Measurements from ENCODE around the gene LZIC. TPM values are rescaled to one million over a fixed set of nuclear protein-coding genes. Genes with fewer than 3 reads are reported as not detected.

LZIC gene
- total RNA-seq, 4 donors from 2014 or later = 21.4 to 24.7 (median 23.0) TPM

DNA sequence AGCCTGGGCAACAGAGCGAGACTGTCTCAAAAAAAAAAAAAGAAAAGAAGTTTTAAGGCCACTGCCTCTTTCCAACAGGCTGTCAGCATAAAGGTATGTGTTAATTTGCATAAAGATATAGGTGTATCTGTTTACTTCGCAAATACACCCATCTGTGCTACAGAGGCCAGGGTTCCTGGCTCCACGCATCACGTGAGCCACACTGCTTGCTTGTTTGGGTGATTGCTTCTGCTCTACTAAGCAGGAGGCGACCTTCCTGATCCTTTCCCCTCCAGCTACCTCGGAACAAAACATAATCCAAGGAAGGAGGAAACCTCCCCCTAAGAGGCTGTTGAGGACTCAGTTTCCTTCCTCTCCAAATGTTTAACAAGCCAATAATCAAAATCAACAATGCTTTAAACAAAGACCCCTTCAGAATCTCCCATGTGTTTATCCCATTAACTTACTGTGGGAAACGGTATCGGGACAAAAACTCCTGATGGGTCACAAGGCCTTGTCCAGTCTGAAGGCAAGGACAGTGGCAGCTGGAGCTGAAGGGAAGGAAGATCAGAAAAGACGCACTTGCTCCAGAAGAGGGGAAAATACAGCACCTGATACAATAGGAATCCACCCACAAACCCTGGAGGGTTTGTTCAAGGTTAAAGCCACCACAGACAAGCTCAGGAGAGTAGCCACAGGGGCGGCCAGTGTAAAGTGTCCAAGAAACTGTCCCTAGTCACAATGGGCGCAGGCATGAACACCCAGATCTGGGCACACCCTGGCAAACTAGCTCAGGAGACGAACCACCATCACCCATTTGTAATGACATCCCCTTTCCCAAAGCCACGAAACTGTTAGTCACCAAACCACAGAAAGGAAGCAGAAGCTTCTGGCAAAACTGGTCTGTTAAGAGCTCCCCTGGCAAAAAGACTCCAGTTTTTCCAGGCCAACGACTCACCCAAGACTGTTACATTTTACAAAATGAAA is 50.3 kb downstream of the LZIC start:
- Histone ChIP-seq H3K9me3 (no peaks in the 10 kb centered on the region), H3K4me1 (peaks cover 36 to 81% (median 51%) of the 10 kb centered on the region in 3 donors), H3K27me3 (no peaks in the 10 kb centered on the region), H3K27ac (peak overlapping the region; percentile 84 to 95 (median 91)), H3K36me3 (peaks cover 0 to 16% (median 0%) of the 10 kb centered on the region in 3 donors), H3K4me3 (peak overlapping the region; percentile 3 to 34 (median 16))
- 40 to 52% methylated on average over 11 to 14 of the region's 14 CpGs for WGBS, 2 donors
- intact Hi-C loops (cut with DNase I) = no loop called here
- TF ChIP-seq POLR2A (IDR thresholded peaks at IDR 0.05) = peak in 1 of 4 donors; percentile 7
- TF ChIP-seq, protein P1, sequence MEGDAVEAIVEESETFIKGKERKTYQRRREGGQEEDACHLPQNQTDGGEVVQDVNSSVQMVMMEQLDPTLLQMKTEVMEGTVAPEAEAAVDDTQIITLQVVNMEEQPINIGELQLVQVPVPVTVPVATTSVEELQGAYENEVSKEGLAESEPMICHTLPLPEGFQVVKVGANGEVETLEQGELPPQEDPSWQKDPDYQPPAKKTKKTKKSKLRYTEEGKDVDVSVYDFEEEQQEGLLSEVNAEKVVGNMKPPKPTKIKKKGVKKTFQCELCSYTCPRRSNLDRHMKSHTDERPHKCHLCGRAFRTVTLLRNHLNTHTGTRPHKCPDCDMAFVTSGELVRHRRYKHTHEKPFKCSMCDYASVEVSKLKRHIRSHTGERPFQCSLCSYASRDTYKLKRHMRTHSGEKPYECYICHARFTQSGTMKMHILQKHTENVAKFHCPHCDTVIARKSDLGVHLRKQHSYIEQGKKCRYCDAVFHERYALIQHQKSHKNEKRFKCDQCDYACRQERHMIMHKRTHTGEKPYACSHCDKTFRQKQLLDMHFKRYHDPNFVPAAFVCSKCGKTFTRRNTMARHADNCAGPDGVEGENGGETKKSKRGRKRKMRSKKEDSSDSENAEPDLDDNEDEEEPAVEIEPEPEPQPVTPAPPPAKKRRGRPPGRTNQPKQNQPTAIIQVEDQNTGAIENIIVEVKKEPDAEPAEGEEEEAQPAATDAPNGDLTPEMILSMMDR (IDR thresholded peaks at IDR 0.05) = no peak
- DNase-seq = no peak

DNA sequence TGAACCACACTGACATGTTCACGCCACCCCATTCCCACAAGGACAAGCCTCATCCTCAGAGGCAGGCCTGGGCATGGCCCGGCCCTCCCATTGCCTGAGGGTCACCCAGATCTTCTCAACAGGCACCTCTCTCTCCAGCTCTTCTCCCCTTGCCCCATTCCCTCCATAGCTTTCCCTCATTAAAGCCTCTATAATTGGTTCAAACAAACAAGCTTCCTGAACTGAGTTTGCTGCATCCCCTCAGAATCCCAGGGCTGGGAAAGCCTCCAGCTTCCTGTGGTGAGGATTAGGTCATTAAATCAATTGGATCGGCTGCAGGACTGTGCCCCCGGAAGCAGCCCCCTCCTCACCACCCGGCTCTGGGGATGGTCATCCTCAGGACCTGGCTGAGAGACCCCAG is 52.0 kb downstream of the LZIC start:
- intact Hi-C loops (cut with DNase I) = no loop called here
- Histone ChIP-seq H3K27ac (peak overlapping the region; percentile 82 to 95 (median 91)), H3K9me3 (no peaks in the 10 kb centered on the region), H3K4me3 (peak overlapping the region in 3 of 4 donors; percentile 8 to 9 (median 8)), H3K27me3 (no peaks in the 10 kb centered on the region), H3K36me3 (peaks cover 0 to 31% (median 0%) of the 10 kb centered on the region in 3 donors), H3K4me1 (peaks cover 36 to 94% (median 51%) of the 10 kb centered on the region in 3 donors)
- no peak for TF ChIP-seq POLR2A (IDR thresholded peaks at IDR 0.05)
- TF ChIP-seq, protein P1 (IDR thresholded peaks at IDR 0.05) = no peak
- no peak for DNase-seq
- 14 to 58% methylated on average over 2 to 5 of the region's 5 CpGs for WGBS, 2 donors

DNA sequence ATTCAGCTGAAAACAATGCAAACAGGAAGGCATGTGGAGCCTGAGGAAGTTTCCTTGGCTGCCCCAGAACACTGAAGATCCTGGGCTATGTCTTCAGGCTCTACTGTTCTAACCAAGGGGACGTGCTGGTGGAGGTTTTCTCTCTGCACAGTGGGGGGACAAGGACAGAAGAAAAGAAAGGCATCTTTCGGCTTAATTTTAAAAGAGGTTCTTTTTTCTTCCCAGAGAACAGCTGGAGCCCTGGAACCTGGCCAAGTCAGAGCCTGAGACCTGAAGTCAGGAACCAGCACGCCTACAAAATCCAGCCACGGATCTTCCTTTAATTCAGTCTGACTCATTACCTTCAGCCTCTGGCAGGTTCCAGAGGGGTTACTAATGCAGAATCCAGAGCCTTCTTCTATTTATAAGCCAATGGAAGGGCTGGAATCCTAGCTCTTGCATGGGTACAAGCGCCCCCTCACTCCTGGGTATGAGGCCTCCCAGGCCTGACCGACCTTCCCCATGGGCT is 52.9 kb downstream of the LZIC start:
- H3K4me3 ChIP-seq = no peak overlapping the region
- peaks cover 36 to 95% (median 51%) of the 10 kb centered on the region in 3 donors for H3K4me1 ChIP-seq
- 7 to 28% methylated on average over 4 to 5 of the region's 6 CpGs for WGBS, 2 donors
- no peaks in the 10 kb centered on the region for H3K27me3 ChIP-seq
- intact Hi-C loops (cut with DNase I) = no loop called here
- peak overlapping the region; percentile 82 to 95 (median 91) for H3K27ac ChIP-seq
- no peaks in the 10 kb centered on the region for H3K9me3 ChIP-seq
- TF ChIP-seq POLR2A (IDR thresholded peaks at IDR 0.05) = no peak
- TF ChIP-seq, protein P1 (IDR thresholded peaks at IDR 0.05) = no peak
- H3K36me3 ChIP-seq = peaks cover 0 to 38% (median 0%) of the 10 kb centered on the region in 3 donors
- no peak for DNase-seq

DNA sequence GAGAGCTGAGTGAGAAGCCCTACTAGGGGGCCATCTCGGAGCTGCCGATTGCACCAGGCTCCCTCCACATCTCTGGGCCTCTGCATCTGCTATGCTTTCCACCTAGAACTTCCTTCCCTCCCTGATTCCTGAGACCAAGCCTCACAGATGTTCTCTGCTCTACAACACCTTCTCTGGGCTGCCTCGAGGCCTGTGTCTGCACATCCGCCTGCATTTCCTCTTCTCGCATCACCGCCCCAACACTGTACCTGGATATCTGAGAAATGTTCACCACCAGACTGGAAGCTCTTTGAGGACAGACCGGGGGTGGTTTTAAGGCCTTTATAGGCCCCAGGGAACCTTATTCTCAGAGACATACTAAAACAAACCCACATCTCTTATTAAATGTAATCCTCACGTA is 53.8 kb downstream of the LZIC start:
- H3K27me3 ChIP-seq = no peaks in the 10 kb centered on the region
- H3K27ac ChIP-seq = peak overlapping the region; percentile 82 to 95 (median 91)
- intact Hi-C loops (cut with DNase I) = no loop called here
- peaks cover 0 to 47% (median 0%) of the 10 kb centered on the region in 3 donors for H3K36me3 ChIP-seq
- H3K9me3 ChIP-seq = no peaks in the 10 kb centered on the region
- no peak for TF ChIP-seq POLR2A (IDR thresholded peaks at IDR 0.05)
- TF ChIP-seq, protein P1 (IDR thresholded peaks at IDR 0.05) = no peak
- no peak for DNase-seq
- peaks cover 35 to 94% (median 51%) of the 10 kb centered on the region in 3 donors for H3K4me1 ChIP-seq
- 56 to 76% methylated on average over 5 to 8 of the region's 8 CpGs for WGBS, 2 donors
- no peak overlapping the region for H3K4me3 ChIP-seq

DNA sequence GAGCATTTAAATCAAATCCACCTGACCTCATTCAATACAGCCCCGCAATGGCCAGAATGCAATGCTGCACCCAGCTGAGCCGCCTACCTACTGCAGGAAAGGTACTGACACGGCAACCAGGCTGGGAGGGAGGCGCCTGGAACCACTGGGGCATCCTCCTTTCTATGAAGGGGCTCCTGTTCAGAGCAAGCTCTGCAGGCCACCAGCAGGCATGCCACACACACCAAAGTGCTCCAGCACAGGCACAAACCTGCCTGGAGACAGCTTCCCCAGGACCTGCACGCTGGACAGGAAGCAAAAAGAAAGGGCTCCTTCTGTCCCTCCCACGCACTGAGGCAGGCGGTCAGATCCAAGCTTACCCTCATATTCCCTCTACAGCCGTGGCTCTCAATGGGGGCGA is 54.3 kb downstream of the LZIC start:
- peaks cover 30 to 94% (median 49%) of the 10 kb centered on the region in 3 donors for H3K4me1 ChIP-seq
- TF ChIP-seq, protein P1 (IDR thresholded peaks at IDR 0.05) = no peak
- no peak for TF ChIP-seq POLR2A (IDR thresholded peaks at IDR 0.05)

More for the DNA sequence above, 54.3 kb downstream of the LZIC start:
- H3K27me3 ChIP-seq = no peaks in the 10 kb centered on the region
- 47 to 73% methylated on average over 2 to 6 of the region's 9 CpGs for WGBS, 2 donors
- peak overlapping the region; percentile 82 to 95 (median 91) for H3K27ac ChIP-seq
- no peak for DNase-seq
- H3K9me3 ChIP-seq = no peaks in the 10 kb centered on the region
- intact Hi-C loops (cut with DNase I) = no loop called here
- H3K4me3 ChIP-seq = no peak overlapping the region
- H3K36me3 ChIP-seq = peaks cover 0 to 51% (median 0%) of the 10 kb centered on the region in 3 donors

All from esophagus squamous epithelium (tissue), 5 donors.